ENCODE measurements around the gene TMEM130.

Gene TMEM130

GRCh38 chr7:98841179-98841997 is 28.4 kb downstream of the TMEM130 start:
- peak; percentile 17 for DNase-seq (ENCODE audit: low read depth)

GRCh38 chr7:98840722-98841121 is 29.1 kb downstream of the TMEM130 start:
- no peak for DNase-seq (ENCODE audit: low read depth)

DNA sequence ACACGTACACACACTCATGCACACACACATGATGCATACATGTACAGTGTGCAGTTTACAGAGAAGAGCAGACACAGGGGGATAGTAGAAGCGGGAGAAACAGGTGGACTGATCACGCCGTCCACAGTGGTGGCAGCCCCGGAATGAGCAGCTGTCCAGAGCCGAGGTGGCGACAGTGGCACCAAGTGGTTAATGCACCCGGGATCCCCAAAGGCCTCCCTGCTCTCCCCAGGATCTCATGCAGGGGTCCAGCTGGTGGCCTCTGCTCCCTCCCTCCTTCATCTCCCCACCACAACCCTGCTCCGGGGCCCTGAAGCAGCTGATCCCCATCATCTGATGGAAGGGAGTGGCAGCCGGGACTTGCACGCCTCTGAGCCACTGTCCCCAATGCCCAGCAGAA is 29.7 kb downstream of the TMEM130 start:
- no peak for DNase-seq (ENCODE audit: low read depth)

DNA sequence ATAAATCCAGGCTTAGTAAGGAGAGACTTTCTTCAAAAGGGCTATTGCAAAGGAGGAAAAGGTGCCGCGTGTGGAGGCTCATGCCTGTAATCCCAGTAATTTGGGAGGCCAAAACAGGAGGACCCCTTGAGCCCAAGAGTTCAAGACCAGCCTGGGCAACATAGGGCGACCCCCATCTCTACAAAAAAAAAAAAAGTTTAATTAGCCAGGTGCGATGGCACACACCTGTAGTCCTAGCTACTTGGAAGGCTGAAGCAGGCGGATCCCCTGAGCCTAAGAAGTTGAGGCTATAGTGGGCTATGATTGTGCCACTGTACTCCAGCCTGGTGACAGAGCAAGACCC is 32.2 kb downstream of the TMEM130 start:
- no peak for DNase-seq (ENCODE audit: low read depth)

DNA sequence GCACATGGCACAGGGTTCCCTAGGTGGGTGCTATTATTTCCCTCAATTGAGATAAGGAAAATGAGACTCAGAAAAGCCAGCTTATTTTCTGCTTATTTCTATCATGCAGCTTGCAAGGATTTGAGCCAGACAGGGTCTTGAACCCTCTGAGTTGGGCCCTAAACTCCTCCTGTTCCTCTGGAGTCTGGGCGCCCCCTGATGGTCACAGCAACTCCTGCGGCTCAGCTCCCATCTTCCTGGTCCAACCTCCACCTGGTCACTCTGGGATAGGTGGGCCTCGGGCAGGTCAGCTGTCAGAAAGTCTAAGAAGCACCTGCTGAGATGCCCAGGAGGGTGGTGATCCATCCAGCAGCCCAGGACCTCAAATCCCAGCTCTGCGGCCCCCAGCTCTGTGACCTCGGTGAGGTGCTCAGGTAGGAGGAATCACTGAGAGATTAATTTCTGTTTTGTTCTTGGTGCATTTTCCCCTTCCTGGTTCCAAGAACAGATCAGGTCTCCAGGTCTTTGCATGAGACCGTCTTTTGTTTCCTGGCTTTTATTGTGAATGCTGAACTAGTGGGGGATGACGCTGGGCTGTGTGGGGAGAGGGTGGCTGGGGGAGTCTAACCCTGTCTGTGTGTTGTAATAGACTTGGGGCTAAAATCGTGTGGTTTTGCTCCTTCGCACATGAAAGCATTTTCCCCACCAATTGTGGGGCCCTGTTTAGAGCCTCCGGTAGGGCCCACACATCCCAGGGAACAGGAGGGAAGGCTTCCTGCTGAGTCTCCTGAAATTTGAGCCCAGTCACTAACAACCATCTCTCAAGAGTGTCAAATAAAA is 32.8 kb downstream of the TMEM130 start:
- DNase-seq (ENCODE audit: low read depth), result no peak

DNA sequence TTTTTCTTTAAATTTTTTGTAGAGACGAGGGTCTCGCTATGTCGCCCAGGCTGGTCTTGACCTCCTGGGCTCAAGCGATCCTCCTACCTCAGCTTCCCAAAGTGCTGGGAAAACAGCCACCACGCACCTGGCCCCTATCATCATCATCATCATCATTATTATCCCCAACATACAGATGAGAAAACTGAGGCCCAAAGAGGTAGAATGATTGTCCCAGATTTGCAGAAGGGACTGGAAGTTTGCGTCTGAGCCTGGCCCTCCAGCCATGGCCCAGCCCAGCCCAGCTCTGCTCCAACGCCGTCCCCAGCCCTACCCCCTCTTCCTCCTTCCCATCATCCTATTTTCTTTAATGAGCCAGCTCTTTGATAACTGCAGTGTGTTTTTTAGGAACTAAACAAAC is 34.9 kb downstream of the TMEM130 start:
- DNase-seq (ENCODE audit: low read depth), result no peak

GRCh38 chr7:98833022-98833421 is 36.8 kb downstream of the TMEM130 start:
- DNase-seq (ENCODE audit: low read depth), result no peak

- DNase-seq (ENCODE audit: low read depth), result no peak
Observed at GRCh38 chr7:98831641-98832221, 38.1 kb downstream of the TMEM130 start.

GRCh38 chr7:98830972-98831548 is 38.8 kb downstream of the TMEM130 start:
- DNase-seq (ENCODE audit: low read depth), result no peak

DNA sequence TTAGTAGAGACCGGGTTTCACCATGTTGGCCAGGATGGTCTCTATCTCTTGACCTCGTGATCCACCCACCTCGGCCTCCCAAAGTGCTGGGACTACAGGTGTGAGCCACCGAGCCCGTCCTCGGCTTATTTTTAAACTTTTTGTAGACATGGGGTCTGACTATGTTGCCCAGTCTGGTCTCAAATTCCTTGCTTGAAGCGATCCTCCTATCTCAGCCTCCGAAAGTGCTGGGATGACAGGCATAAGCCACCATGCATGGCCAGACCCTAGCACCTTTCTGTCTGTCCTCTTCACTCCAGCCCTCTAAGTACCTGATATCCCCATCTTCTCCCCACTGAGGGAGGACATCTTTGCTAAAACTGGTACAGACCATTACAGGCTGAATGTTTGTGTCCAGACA is 41.4 kb downstream of the TMEM130 start:
- DNase-seq (ENCODE audit: low read depth), result no peak

DNA sequence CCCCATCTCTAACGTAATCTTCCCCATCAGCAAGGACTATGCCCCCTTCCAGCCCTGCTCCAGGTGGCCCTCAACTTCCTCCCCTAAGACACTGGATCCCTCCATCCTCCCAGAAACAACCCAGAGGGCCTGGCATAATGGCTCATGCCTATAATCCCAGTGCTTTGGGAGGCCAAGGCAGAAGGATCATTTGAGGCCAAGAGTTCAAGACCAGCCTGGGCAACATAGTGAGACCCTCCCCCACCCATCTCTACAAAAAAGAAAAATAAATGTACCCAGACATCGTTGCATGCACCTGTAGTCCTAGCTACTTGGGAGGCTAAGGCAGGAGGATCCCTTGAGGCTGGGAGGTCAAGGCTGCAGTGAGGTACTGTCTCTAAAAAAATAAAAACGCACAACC is 42.6 kb downstream of the TMEM130 start:
- DNase-seq (ENCODE audit: low read depth), result no peak

DNA sequence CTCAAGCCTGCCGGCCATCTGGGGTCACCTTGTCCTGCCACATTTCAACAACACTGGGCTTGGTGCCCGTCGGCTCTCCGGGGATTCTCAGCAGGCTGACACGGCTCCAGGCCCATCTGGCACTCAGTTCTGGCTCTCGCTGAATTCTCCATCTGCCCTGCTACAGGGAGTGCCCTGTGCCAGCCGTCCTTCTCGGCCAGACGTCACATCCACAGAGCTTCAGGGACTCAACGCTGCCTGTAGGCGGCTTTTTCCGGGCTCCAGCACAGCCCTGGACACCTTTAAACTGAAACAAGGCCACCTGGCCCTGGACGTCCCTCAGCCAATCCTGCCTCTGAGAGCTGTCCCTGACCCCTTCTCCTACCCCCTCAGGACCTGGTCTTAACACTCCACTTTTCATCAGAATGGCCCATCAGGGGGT is 43.0 kb downstream of the TMEM130 start:
- DNase-seq (ENCODE audit: low read depth), result no peak

DNA sequence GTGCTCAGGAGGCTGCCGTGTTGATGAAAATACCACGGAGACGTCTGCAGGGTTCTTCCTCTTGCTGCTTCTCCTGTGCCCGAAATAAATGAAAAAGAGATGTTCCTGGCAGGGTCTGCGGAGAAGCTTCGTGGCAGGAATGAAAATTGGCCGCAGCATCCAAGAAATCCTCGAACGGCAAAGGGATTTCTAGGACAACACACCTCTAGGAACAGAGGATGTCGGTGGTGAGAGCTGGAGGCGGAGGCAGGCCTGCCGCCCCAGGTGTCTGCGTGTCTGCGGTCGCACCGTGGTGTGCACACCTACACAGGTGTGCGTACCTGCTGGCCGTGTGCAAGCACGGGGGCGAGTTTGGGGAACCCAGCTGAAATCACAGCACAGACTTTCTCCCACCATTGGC is 43.4 kb downstream of the TMEM130 start:
- DNase-seq (ENCODE audit: low read depth), result no peak

GRCh38 chr7:98823226-98823625 is 46.6 kb downstream of the TMEM130 start:
- no peak for DNase-seq (ENCODE audit: low read depth)

GRCh38 chr7:98821348-98821747 is 48.5 kb downstream of the TMEM130 start:
- no peak for DNase-seq (ENCODE audit: low read depth)

DNA sequence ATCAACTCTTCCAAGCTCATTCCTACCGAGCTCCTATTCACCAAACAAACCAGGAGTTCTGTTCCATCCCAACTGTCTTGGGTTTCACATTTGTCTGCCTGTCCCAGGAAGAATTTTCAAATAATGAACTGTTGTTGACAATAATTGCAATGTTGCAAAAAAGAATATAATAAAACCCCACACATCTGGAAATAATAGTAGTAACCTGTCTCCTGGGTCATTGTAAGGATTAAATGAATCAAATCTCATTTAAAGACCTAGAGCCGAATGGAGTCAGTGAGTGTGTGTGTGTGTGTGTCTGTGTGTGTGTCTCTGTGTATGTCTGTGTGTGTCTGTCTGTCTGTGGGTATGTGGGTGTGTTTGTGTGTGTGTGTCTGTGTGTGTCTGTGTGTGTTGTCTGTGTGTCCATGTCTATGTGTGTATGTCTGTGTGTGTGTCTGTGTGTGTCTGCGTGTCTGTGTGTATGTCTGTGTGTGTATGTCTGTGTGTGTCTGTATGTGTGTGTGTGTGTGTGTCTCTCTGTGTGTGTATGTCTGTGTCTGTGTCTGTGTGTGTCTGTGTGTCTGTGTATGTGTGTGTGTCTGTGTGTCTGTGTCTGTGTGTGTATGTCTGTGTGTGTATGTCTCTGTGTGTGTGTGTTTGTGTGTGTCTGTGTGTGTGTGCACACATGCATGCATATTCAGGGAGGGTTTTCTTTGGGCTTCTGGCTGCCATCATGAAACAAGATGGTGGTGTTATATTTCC is 52.7 kb downstream of the TMEM130 start:
- DNase-seq (ENCODE audit: low read depth), result no peak

- DNase-seq (ENCODE audit: low read depth), result no peak
Observed at GRCh38 chr7:98816241-98816640, 53.6 kb downstream of the TMEM130 start.

DNA sequence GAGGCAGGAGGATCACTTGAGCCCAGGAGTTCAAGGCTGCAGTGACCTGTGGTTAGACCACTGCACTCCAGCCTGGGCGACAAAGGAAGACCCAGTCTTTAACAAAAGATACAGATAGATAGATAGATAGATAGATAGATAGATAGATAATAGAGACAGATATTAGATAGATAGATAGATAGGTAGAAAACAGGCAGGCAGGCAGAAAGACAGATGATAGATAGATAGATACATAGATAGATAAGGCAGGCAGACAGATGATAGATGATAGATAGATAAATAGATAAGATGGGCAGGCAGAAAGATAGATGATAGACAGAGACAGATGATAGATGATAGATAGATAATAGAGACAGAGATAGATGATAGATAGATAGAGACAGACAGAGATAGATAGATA is 54.5 kb downstream of the TMEM130 start:
- no peak for DNase-seq (ENCODE audit: low read depth)

DNA sequence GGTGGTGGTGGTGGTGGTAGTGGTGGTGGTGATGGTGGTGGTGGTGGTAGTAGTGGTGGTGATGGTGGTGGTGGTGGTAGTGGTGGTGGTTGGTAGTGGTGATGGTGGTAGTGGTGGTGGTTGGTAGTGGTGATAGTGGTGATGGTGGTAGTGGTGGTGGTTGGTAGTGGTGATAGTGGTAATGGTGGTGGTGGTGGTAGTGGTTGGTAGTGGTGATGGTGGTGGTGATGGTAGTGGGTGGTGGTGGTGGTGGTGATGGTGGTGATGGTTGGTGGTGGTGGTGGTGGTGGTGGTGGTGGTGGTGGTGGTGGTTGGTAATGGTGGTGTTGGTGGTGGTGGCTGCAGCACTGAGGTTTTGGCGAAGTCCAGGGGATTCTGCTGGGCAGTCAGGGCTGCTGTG is 58.5 kb downstream of the TMEM130 start:
- no peak for DNase-seq (ENCODE audit: low read depth)

GRCh38 chr7:98810153-98810802 is 59.5 kb downstream of the TMEM130 start:
- no peak for DNase-seq (ENCODE audit: low read depth)

GRCh38 chr7:98808751-98809460 is 60.9 kb downstream of the TMEM130 start:
- DNase-seq (ENCODE audit: low read depth), result no peak

Measured in T-helper 22 cell (primary cell).